ENCODE results near the gene ACKR2.
"Not testable (repeated sequence)": the region's sequence is repeated elsewhere in the genome, so short reads cannot be mapped to it uniquely, and the experiment has no call there.

ACKR2 gene

DNA sequence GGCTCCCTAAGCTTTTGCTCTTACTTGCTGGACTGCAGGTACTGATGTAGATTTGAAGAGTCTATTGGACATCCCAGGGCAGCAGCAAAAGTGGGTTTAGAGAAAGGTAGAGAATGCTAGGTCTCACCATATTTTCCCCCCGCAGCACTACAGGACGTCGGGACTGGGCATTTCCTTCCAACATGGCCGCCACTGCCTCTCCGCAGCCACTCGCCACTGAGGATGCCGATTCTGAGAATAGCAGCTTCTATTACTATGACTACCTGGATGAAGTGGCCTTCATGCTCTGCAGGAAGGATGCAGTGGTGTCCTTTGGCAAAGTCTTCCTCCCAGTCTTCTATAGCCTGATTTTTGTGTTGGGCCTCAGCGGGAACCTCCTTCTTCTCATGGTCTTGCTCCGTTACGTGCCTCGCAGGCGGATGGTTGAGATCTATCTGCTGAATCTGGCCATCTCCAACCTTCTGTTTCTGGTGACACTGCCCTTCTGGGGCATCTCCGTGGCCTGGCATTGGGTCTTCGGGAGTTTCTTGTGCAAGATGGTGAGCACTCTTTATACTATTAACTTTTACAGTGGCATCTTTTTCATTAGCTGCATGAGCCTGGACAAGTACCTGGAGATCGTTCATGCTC lies 55.2 kb downstream of the ACKR2 start:
- no peak for DNase-seq

DNA sequence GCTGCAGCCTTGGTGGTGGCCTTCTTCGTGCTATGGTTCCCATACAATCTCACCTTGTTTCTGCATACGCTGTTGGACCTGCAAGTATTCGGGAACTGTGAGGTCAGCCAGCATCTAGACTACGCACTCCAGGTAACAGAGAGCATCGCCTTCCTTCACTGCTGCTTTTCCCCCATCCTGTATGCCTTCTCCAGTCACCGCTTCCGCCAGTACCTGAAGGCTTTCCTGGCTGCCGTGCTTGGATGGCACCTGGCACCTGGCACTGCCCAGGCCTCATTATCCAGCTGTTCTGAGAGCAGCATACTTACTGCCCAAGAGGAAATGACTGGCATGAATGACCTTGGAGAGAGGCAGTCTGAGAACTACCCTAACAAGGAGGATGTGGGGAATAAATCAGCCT lies 56.0 kb downstream of the ACKR2 start:
- DNase-seq, result no peak

DNA sequence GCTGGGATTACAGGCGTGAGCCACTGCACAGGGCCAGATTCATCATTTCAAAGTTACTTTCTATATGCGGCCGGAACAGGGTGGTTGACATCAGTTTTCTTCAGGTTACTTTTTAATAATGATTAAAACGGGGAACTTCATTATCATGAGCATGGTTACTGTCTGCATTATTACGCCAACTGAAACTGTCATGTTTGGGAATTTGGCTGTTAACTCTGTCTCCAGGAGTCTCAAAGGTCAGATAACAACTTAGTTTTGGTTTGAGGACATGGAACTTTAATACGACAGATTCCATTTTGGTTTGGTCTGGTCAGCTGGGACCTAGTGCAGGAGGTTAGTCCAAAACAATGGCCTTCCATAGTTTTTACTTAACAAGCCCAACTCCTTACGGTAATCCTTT lies 57.9 kb downstream of the ACKR2 start:
- DNase-seq, result no peak

DNA sequence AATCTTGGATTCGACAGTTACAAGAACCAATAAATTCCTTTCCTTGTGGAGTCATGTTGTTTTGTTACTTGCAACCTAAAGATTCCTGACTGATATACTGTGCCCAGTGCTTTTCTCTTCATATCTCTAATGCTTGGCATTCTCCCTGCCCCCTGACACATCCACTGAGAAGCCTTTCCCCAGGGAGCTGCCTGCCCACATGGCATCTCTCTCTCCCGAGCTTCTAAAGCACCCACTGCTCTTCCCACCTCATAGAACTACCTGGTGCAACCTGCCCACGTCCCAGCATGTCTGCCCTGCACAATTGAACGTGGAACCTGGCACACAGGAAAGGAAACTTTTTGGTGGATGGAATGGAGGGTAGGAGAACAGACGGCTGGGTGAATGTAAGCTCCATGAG lies 59.6 kb downstream of the ACKR2 start:
- no peak for DNase-seq

DNA sequence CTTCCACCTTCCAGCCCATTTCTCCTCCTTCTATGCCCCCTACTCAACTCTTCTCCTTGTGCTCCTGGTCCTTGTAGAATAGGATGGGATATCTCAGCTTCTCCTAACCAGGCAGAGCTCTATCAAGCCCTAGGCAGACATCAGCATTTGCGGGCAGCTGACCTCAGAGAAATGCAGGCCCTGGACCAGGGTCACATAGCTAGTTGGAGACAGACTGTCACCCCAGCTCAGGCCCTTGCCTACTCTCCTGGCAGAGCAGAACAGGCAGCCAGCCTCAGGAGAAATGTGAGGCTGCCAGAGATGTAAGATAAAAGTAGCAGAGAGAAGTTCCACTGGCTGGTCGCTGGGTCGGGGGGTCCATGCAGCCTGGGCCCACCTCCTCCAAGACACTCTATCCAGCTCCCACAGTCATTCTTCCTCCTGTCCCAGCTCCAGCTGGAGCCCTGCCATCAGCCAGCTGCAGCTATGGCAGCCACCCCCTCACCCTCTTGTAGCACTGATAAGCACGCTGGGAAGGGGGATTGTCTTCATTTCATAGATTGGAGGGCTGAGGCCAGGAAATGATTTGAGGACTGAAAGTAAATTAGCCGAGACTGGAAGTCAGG lies 62.4 kb downstream of the ACKR2 start:
- peak; percentile 76 for DNase-seq

DNA sequence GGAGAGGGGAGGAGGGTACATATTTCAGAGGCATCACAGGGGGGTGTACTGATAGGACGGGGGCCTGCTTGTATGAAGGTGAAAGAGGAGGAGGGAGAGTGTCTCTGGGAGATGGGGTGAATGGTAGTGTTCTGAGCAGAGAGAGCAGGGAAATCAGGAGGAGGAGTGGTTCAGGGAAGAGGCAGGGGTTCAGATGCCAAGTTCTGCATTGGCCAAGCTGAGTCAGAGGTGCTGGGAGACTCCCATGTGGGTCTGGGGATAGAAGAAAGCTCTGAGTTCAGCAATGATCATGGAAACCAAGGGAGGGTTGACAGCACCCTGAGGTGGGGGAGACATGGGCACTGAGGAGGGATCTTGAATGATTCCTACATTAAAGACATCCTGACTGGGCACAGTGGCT lies 63.5 kb downstream of the ACKR2 start:
- DNase-seq, result no peak

DNA sequence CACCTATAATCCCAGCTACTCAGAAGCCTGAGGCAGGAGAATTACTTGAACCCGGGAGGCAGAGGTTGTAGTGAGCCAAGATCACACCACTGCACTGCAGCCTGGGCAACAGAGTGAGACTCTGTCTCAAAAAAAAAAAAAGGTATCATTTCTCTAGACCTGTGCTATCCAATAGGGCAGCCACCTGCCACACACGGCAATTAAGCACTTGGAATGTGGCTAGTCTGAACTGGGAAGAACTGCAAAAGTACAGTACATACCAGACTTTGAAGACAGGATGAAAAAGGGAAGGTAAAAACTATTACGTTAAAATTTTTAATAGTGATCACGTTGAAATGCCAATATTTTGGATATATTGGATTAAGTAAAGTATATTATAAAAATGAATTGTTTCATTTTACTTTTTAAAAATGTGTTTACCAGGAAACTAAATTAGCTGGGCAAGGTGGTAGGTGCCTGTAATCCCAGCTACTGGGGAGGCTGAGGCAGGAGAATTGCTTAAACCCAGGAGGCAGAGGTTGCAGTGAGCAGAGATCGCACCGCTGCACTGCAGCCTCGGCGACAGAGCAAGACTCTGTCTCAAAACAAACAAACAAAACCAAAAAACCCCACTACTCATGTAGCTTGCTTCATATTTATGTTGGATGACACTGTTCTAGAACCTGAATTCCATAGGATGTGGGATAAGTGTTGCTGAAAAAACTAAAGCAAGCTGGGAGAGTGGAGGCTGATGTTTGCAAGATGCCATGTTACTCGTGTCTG lies 64.2 kb downstream of the ACKR2 start:
- DNase-seq, result no peak

DNA sequence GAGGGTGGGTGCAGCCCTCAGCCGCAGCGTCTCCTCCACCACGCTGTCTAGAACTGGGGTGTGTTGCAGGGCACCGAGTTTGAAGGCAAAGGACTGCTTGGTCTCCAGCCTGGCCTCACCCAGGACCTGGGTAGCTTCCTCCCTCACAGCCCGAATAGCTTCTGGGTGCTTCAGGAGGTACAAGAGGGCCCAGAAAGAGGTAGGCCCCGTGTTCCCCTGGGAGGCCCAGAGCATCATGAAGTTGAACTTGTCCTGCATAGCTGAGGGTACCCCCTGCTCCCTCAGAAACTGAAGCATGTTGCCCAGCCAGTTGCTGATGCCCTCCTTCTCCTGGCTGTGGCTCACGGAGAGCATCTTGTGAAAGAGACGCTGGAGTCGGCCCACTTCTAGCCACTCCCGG lies 65.5 kb downstream of the ACKR2 start:
- DNase-seq, result no peak

DNA sequence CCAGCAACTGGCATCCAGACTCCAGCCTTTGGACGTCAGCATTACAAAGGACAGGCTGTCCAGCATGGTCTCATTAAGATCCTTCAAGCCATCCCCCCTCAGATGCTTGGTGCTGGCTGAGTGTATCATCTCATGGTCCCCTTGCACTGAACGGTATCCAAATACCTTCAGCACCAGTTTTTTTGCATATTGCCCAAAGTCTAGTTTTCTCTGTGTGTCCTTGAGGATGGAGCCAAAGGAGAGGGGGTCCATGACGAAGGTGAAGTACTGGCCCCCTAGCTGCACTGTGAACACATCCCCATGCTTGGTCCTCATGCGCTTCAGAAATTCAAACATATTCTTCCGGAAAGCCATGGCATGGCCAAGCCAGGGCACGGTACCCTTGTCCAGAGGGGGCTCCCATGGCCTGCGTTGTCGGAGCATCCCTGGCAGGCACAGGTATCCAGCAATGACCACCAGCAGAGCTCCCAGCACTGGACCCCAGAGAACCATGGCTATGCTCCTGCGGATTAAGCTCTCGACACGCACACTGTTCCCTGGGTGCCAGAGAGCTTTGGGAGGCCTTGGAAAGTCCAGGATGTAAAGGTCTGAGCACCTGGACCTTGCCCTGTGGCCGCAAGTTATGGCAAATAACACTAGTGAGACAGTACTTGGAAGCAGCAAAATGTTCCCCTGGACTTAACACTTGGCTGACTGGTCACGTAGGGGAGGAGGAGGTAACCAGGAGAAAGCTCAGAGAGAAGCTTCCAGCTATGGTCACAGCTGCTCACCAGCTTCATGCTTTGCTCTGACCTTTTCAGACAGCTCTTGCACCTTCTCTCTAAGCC lies 66.3 kb downstream of the ACKR2 start, which contains the start of gene CYP8B1:
CYP8B1 (minus strand) TSS at position 555 of the 827 bp plus-strand sequence; CDS start at position 492, 63 bp downstream.
- no peak for DNase-seq

DNA sequence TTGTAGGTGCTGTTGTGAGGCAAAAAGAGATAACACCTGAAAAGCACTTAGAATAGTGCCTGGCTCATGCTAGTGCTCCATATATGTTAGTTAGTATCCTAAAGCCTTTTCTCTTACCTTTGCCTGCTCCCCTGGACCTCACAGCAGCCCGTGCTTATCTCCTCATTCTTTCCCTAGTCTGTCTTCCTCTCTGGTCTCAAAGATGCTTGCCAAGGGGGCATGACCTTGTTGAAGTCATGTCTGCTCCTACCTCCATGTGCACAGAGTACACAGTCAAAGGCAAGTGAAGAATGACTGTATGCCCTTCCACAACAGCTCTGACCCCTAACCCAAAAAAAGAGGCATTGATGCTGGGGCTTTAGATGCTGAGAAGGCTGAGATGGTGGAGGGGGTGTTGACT lies 67.2 kb downstream of the ACKR2 start:
- no peak for DNase-seq

DNA sequence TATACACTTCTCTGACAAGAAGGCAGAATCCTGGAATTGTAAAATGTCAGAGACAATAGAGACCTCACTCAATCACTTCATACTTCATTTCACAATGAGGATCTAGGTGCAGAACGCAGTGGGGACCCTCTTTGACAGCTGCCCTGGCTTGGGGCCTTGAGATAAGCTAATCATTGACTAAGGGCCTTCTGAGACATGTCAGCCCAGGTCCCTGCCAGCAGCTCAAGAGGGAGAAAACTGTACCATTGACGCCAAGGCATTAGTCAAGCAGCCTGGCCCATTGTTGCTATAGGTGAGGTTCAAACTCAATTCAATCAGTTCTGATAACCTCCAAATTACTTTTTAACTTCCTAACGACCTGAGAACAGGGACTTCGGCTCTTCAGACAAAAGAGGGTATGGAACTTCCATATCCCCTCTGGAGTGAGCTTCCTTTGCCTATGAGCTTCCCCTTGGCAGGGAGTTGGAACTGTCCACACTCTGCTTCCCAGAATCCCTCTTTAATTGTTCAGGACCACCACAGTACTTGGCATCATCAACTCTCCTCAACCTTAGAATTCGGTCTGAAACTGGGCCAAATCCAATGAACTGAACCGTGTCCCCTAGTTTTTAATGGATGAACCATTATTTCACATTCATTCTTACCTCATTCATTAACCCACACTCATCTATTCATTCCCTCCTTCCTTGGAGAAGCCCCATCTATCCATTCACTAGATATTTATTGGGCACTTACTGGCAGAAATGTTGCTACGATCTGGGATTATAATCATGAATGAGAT lies 67.9 kb downstream of the ACKR2 start:
- DNase-seq, result no peak

DNA sequence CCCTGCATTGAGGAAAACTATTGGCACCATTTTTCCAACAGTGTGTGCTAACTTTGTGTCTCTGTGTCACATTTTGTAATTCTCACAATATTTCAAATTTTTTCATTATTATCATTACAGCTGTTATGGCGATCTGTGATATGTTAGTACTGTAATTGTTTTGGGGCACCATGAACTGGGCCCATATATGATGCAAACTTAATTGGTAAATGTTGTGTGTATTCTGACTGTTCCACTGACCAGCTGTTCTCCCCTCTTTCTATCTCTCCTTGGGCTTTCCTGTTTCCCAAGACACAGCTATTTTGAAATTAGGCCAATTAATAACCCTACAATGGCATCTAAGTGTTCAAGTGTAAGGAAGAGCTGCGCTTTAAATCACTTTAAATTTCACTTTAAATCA lies 68.6 kb downstream of the ACKR2 start:
- no peak for DNase-seq

DNA sequence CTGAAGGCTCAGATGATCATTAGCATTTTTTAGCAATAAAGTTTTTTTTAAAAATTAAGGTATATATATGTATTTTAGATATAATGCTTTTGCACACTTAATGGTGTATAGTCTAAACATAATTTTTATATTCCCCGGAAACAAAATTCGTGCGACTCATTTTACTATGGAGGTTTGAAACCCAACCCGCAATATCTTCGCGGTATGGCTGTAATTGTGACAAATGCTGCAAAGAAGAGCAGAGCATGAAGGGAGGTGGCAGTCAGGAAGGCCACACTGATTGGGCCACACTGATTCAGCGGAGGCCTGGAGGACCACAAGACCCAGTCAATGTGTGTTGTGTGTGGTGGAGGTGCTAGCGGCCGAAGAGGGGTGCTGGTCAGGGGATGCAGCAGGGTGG lies 70.9 kb downstream of the ACKR2 start:
- no peak for DNase-seq

DNA sequence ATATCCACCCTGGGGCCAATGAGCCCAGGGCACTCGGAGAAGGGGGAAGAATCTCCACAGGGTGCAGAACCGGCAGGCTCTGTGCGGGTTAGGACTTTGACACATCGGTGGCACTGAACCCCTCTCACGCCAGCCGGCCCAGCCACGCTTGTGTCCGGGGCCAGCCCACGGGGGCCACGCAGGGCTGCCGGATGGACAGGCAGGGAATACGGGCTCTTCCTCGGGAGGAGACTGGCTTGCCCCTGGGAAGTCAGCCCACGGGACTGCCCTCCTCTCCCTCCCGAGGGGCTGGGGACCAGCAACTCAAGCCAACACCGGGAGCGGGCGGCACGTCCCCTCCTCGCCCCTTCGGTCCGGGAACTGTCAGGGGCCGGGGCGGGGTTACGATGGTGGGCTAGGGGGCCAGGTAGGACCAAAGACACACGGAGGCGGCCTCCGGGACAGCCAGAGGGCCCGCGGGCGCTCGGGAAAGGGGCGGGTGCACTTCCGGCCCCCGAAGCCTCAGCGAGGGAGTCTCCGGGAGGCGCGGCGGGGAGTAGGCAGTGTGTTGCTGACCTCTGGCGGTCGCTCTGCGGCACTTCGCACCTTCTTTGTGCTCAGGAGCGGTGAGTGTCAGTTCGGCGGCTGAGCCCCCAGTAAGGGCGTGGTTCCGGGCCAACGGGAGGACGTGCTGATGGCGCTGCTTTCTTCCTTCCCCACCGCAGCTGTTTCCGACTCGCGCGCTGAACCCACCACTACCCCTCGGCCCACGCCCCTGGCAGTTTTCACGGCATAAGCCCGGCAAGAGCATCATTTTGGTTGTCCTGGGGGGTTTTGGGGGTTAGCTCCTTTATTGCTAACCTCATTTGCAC lies 71.6 kb downstream of the ACKR2 start:
- peak; percentile 94 for DNase-seq

DNA sequence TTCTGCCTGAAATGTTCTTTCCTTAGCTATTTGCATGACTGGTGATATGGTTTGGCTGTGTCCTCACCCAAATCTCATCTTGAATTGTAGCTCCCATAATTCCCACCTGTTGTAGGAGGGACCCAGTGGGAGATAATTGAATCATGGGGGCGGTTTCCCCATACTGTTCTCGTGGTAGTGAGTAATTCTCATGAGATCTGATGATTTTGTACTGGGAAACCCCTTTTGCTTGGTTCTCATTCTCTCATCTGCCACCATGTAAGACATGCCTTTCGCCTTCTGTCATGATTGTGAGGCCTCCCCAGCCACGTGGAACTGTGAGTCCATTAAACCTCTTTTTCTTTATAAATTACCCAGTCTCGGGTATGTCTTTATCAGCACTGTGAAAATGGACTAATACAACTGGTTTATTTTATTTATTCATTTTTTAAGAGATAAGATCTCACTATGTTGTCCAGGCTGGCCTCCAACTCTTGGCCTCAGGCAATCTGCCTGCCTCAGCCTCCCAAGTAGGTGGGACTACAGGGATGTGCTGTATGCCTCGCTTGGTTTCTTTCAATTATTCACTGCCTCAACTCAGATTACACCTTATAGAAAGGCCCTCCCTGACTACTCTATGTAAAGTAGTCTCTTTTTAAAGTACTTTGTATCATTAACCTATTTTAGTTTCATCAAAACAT lies 74.1 kb downstream of the ACKR2 start:
- not testable (repeated sequence) for DNase-seq

DNA sequence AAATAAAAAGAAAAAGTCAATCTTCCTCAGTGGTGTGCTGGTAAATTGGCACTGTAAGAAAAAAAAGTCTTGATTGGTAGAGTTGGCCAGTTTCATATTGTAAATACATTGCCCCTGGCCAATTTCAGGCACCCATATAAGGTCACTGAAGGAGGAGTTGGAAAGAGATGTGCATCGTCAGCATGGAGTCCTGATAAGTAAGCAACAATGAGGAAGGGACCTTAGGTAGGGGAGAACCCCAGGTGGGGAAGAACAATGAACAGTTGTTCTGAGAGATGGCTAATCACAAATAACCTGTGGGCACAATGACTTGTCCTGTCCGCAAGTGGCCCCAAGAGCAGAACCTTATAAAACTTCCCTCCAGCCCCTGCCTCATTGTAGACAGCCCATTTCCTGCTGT lies 75.1 kb downstream of the ACKR2 start:
- DNase-seq, result no peak

DNA sequence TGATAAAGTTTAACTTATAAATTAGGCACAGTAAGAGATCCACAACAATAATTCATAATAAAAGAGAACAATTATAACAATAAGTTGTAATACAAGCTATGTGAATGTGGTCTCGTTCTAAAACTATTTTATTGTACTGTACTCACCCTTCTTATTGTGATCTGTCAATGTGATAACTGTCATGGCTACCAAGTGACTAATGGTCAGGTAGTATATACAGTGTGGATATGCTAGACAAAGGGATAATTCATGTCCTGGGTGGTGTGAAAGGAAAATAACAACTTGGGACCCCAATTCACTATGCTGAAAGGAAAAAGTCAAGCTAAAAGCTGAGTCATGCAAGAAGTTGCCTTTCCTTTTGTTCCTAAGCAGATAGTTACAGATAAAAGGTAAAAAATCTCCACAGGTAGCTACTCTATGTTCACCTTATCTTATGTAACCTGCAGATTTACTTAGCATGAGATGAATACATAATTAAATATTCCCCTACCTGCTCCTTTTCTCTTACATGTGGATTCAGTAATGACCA lies 77.1 kb downstream of the ACKR2 start:
- DNase-seq, result no peak

DNA sequence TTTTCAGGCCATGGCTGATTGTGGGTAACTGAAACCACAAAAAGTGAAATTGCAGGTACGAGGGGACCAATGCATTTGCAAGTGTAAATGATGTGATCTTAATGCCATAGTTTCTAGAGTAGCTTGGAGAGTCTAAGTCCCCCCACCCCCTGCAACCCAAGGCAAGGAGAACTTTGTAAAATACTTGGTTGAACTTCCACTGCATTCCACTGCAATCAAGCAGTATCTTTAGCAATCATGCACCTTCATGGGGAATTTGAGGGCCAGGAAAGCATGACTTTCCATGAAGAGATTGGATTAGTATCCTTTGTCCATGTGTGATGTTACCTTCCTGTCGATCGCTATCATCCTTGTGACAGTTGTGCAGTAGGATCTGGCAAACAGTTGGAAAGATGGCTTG lies 77.8 kb downstream of the ACKR2 start:
- DNase-seq, result no peak

DNA sequence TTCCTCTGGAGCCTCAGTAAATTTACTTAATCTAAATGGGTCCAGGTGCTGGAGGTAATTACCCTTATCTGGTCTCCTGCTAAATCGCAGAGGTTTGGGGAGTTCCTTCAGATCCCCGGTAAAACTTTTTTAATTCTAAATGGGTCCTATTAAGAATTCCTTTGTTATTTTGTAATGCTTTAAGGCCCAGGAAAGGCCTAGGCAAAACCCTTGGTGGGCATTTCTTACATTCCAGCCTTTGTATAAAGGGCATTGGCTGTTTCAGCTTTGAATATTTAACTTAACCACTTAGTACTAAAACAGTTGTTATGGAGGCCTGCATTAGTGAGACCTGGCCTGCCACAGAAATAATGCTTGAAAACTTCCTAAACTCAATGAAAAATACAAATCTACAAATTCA lies 81.8 kb downstream of the ACKR2 start:
- no peak for DNase-seq

DNA sequence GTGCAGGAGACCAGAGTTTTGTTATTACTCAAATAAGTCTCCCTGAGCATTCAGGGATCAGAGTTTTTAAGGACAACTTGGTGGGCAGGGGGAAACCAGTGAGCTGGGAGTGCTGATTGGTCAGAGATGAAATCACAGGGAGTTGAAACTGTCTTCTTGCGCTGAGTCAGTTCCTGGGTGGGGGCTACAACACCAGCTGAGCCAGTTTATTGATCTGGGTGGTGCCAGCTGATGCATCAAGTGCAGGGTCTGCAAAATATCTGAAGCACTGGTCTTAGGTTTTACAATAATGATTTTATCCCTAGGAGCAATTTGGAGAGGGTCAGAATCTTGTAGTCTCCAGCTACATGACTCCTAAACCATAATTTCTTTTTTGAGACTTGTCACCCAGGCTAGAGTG lies 82.9 kb downstream of the ACKR2 start:
- DNase-seq, result no peak

DNA sequence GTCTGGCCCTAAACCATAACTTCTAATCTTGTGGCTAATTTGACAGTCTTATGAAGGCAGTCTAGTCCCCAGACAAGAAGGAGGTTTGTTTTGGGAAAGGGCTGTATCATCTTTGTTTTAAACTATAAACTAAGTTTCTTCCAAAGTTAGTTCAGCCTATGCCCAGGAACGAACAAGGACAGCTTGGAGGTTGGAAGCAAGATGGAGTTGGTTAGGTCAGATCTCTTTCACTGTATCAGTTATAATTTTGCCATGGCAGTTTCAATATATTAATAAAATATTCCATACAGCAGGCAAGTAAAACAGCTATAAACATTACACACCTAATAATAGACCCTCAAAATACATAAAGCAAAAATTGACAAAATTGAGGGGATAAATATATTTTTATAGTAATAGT lies 83.6 kb downstream of the ACKR2 start:
- no peak for DNase-seq

All from hematopoietic multipotent progenitor cell treated with erythropoietin and hydrocortisone succinate and interleukin-3 and kit ligand, for 6 days (in vitro differentiated cells).